ENCODE results near the gene CCDC141.

The CCDC141 gene

DNA sequence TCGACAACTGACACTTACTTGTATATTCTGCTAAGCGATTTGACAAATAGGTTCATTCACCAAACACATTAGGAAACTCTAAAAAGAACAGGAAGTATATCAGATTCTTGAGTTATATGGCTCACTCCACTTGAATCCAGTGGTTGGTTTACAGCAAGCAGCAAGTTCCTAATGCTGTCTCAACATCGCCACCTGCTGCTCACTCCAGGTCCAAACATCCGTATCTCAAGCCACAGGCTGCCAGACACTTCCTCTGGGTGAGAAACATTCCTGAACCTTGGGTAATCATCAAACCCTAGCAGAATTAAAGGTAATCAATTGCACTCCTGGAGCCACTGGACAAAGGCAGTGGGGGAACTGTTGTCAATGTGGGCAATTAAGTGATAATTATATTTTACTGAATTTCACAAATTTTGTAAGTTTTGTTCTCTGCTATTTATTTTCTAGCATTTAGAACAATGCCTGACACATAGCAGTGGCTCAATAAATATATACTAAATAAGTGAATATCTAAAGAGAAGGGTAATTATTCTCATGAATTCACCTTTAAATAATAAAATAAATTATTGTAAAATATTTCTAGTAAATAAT is 135.6 kb downstream of the CCDC141 start:
- in situ Hi-C loops (cut with MboI; ENCODE audit: low sequenced_read_pairs) = no loop called here

DNA sequence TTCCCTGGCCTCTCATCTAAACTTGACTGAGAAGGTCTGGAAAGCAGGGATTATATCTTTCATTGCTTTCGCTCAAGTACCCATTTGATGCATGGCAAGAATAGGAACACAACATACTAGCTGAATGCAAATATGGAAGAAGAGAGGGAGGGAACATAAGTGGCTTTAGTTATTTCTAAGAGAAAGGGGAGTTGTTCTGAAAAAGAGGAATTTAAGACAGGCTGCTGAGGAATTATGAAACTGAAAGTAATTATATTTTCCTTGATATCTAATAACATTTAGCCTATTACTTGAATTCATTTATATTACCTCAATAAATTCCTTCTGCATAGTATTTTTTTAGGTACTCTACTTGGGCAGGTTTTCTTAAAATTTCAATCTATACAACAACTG is 136.9 kb downstream of the CCDC141 start:
- in situ Hi-C loops (cut with MboI; ENCODE audit: low sequenced_read_pairs) = no loop called here

DNA sequence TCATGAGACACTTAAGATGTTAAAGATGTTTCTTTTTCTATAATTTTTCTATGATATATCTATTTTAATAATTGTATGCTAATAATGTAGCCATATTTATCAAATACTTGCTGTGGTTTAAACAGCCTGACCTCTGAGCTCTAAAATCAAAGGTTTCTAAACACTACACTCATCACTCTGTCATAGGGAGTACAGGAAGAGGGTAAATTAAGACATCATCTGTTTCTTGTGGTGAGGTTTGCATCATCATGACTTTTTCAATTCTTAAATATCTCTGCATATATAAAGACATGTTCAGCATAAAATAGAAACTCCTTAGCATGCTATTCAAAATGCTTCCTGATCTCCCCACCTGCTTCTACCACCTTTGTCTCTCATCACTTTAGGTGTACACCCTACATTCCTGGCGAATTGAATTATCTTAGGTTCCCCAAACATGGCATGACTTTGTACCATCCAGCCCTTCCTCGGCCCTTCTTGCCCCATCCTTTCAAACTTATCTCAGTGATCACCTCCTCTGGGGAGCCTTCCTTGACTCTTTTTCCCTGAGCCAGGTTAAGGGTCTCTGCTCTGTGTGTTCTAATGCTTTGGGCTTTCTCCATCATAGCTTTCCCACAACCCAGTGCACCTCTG is 137.4 kb downstream of the CCDC141 start:
- in situ Hi-C loops (cut with MboI; ENCODE audit: low sequenced_read_pairs) = no loop called here

DNA sequence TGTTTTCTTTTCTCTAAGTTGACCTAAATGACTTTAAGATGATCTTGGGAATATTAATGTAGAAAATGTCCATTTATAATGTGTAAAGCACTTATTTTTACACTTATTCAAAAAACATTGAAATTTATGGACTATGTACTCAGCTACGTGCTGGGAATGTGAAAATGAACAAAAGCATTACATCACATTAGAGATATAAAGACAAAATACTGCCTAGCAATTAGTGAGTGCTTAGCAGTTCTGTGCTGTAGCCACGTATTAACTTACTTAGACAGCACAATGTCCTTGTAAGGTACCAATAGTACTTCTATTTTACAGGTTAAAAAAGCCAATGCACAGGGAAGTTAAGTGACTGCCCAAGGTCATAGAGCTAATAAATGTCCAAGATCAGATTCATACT is 138.9 kb downstream of the CCDC141 start:
- in situ Hi-C loops (cut with MboI; ENCODE audit: low sequenced_read_pairs) = no loop called here

DNA sequence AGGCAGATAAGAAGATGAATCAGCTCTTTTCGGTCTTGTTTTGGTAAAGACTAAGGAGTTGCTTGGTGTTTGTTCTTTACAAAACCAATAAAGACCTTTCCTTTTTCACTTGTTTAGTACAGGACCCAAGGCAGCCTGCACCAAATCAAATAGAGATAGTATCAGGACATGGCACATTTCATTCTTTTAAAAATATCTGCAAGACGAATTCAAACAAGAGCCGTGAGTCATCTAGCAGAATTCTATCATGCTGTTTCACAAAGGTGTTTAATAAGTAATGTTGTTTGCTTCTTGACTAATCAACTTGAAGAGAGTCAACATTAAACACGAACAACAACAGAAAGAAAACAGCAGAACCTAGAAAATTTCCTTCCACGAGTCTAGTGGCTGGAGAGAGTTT is 139.9 kb downstream of the CCDC141 start:
- in situ Hi-C loops (cut with MboI; ENCODE audit: low sequenced_read_pairs) = no loop called here

DNA sequence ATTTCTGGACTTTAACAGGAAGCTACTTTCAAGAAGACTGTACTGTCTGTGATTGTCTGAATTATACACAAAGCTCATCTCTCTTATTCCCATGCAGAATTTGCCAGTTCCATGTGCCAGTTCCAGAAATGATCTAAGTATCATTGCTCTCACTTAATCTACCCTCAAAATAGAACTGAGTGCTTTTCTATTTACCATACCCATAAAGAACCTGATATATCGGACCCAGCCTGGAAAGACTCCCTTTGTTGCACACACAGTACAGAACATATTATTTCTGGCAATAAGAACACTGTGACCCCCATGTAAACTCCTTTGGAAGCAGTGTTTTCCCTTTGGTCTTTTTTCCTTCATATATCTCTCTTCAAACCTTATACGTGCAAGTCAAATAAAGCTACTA is 140.4 kb downstream of the CCDC141 start:
- in situ Hi-C loops (cut with MboI; ENCODE audit: low sequenced_read_pairs) = no loop called here

DNA sequence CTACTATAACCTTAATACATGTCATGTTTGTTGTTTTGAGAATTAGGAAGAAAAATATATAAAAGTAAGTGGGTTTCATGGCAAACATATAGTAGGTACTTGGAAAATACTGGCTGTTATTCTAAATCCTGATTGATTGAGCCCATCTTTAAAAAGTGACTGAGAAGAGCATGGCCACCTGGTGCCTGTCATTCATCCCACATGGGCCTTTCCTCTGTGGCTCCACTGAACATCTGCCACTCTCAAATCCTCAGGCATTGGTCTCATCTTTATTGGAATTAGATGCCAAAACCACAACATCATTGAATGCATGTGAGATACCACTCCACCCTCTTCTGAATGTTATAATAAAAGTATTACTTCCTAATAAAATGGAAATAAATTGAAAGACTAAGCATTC is 141.1 kb downstream of the CCDC141 start:
- in situ Hi-C loops (cut with MboI; ENCODE audit: low sequenced_read_pairs) = no loop called here

DNA sequence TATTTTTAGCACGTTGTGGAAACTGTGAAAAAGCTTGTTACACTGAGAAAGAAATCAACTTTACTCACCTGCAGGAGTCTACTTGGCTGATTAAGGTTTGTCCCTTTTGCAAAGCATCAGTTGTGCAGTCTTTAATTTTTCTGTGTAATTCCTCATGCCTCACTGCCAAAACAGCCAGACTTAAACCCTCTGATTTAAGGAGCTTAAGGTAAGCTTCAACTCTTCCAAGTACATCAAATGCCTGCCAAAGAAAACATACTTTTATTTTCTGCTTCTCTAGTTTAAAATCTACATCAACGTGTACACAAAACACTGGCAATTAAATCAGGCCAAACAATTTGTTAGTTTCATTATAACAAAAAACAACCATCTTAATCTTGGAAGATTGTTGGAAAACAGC is 144.7 kb downstream of the CCDC141 start:
- in situ Hi-C loops (cut with MboI; ENCODE audit: low sequenced_read_pairs) = no loop called here

DNA sequence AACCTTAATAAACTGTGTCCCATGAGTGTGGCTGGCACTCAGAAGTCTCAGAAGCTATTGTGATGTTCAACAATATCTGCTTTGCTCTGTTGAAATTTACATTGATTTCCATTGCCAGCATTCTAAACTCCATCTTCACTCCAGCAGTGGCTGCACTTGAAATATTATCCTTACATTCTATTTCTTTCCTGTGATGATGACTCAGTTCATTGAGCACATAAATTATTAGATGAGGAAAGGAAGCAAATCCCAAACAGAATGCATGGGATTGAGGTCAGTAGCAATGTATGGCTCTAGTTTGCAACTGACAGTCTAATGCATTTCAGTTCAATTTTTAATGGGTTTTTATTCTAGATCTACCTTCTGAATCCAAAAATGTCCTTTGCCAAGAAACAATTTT is 150.3 kb downstream of the CCDC141 start:
- in situ Hi-C loops (cut with MboI; ENCODE audit: low sequenced_read_pairs) = no loop called here

DNA sequence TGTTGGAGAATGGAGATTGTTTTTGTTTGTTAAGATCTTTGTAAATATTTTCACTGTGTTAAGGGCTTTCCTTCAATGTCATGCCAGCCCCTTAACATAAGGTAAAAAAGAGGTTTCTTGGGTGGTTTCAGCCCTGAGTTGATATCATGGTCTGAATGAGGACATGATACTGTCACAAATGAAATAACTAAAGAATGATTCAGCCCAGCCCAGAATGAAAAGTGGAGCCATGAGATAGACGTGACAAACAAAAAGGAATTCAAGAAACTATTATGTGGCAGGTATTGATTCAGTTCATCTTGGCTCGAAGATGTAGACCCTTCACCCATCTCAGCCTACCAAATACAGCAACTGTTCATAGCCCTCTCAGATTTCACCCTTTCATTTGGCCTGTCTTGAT is 154.1 kb downstream of the CCDC141 start:
- in situ Hi-C loops (cut with MboI; ENCODE audit: low sequenced_read_pairs) = no loop called here

DNA sequence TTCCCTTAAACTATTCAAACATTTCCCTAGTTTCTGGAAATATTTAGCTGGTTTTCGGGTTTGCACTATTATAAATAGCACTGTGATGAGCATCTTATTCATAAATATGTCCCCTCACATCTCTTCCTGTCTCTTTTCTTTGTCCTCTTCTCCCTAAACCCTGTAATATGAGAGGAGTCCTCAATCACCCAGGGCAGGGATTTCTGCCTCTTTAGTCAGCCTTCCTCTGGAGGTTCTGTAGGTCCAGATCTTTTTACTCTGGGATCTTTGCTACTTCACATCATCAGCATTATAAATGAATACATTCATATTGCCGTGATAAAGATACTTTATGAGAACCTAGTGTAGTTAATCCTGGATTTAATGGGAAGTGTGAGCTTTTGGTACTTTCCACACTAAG is 154.8 kb downstream of the CCDC141 start:
- in situ Hi-C loops (cut with MboI; ENCODE audit: low sequenced_read_pairs) = no loop called here

DNA sequence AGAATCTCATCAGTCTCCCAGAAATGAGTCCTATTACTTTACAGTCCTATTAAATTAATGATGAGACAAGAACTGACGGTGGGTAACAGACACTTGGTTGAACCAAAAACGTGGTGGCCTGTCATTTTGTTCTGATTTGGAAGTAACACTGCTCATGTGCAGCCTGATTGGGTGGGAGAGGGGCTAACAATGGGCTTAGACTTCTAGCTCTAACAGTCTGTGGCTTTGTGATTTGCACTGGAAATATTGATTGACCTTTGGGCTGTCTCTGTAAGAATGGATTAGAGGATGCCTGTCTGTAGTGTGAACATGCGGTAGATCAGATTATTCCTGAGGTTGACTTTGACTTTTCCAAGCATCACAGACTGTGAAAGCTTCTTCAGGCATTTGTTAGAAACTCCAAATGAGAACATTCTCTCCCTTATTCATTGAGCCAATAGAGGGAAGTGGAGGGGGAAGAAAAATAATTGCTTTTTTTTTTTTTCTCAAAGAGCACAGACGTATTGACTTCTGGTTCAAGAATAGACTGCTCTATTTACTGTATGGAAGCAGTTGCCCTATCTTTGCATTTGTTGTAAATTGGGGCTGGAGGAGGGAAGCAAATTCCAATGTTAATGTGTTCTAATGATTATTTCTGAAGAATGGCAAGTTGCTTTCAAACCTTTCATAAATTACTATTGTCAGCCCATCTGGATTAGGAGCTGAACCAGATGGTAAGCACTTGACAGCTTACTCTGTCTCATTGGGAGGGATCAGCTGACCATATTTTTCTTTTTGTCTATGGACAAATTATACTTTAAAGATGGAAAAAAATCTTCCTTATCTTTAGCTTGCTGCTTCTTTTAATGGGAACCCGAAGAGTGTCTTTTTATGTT is 156.9 kb downstream of the CCDC141 start:
- in situ Hi-C loops (cut with MboI; ENCODE audit: low sequenced_read_pairs) = no loop called here

DNA sequence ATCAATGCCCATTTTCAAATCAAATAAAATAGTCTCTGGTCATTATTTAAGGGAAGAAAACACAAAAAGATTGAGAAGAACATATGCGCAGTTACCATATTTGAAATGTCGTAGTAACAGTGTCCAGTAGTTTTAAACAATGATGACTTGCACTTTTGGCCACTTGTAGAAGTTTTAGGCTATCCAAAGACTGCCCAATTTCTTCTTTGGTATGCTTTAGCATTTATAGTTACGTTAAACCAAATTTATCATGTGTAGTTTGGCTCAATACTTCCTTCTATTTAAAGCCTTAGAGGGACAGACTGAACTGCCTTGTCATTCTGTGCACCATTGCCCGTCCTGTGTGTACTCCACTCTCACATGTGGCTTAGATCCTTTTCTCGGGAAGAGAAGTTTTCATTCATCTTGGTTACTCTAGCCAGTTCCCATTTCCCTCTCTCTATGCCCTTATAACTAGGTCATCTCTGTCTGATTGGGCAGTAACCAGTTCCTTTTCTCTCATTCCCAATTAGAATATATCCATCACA is 157.9 kb downstream of the CCDC141 start:
- in situ Hi-C loops (cut with MboI; ENCODE audit: low sequenced_read_pairs) = no loop called here

DNA sequence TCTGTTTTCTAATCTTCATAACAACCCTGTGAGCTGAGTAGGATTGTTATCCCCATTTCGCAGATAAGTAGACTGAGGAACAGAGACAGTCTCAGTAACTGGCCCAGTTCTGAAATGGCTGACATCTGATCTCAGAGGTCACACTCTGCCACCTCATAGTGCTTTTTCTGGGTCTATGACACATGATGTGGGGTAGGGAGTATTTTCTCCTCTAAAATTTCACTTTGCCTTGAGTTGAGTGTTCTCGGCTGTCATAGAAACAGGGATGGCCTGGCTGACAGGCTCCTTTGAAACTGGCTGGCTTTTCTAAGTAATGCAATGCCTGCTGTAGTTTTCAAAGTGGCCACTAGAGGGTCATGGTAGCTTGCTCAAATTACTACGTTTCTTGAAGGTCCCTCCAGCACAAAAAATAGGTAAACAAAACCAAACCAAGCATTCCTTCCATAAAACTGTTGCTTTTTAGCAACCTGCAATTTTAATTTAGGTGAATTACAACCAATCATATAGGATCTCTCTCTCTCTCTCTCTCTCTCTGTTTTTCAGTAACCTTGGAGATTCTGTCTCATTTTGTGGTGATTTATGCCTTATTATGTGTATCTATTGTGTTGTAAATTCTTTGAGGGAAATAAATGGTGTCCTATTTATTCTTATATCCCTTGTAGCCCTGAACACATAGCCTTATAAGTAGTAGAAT is 158.5 kb downstream of the CCDC141 start:
- in situ Hi-C loops (cut with MboI; ENCODE audit: low sequenced_read_pairs) = no loop called here

DNA sequence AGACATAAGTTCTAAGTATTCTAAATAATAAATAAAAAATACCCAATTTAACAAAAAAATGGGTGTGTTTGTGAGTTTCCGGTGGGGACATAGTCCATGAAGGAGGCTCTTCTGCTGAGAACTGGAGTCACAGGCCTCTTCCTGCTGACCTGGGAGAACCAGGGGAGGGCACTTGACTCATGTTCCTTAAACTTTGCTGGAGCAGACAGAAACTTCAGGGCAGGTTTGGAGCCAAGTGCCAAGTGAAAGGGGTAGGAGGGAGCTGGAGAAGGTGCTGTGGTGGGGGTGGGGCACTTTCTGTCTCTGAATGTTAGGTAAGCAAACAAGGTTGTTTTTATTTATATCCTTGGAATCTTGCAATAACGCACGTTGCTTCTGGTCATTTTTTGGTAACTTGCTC is 163.9 kb downstream of the CCDC141 start:
- in situ Hi-C loops (cut with MboI; ENCODE audit: low sequenced_read_pairs) = no loop called here

DNA sequence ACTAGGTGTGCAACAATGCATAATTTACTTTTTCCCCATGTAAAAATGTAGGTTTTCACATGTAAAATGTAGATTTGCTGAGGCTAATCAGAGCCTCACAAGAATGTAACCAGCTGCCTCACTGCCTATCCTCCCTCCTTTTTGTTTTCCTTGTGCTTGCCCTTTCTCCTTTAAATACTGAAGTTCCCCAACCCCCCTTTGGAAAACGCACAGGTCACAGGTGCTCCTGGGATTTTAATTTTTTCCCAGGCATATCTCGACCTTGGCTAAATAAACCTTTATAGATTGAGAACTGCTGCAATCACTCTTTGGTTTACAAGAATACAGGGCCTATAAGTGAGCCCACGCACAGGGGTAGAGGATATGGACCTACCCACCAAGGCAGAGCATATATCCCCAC is 165.5 kb downstream of the CCDC141 start:
- in situ Hi-C loops (cut with MboI; ENCODE audit: low sequenced_read_pairs) = no loop called here

DNA sequence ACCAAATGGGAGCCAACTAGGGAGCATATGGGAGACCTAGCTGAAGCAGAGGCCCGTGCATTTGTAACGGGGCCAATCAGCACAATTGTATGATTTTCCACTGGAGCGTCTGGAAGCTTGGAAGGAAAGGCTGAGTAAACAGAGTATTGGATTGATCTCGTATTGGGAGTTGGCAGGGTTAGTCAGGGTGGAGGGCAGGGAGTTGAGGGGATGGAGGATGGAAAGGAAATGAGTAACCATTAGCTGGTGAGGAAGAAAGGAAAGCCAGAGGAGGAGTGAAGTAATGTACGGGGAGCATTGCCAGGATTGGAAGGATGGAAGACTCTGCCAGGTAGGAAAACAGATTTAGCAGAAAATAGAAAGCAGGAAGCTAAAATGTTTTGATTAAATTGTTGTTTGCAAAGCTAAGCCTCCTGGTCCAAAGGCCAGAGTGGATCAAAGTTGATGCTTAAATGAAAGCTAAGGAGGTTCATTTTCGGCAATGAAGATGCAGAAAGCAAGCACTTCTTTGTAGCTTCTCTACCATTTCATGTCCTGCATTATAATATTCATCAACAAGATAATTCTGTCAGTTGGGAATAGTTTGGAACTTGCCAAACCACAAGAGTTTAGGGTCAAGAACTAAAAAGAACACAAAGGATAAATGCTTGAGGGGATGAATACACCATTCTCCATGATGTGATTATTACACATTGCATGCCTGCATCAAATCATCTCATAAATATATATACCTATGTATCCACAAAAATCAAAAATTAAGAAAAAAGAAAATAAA is 167.1 kb downstream of the CCDC141 start:
- in situ Hi-C loops (cut with MboI; ENCODE audit: low sequenced_read_pairs) = no loop called here

DNA sequence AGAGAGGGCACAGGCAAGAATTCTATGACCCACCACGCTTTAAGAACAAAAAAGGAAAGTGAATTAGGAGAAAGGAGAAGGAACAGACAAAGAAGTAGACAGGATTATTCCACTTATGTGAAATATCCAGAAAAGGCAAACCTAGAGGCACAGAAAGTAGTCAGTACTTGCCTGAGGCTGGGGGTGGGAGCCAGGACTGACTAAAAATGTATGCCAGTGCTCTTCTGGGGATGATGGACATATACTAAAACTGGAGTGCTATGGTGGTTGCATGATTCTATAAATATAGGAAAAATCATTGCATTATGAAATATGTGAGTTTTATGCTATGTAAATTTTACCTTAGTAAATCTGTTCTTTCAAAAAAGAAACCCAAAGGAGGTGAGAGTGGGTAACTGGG is 168.9 kb downstream of the CCDC141 start:
- in situ Hi-C loops (cut with MboI; ENCODE audit: low sequenced_read_pairs) = no loop called here

DNA sequence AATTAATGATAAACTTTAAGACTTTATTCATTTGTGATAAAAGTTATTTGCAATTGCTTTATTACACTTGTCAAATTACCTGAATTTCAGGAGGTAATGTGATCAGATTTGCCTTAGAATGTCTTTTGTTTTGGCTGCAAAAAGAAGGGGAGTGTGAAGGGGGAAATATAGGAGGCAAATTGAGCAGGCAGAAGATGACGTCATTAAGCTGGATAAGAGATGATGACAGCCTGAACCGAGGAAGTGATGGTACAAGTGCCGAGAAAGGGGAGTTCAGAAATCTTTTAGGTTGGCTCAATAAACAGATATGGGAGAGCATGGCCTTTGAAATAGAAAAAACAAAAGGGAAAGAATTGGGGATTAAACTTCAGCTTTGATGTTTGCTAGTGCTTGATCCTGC is 169.7 kb downstream of the CCDC141 start:
- in situ Hi-C loops (cut with MboI; ENCODE audit: low sequenced_read_pairs) = no loop called here

DNA sequence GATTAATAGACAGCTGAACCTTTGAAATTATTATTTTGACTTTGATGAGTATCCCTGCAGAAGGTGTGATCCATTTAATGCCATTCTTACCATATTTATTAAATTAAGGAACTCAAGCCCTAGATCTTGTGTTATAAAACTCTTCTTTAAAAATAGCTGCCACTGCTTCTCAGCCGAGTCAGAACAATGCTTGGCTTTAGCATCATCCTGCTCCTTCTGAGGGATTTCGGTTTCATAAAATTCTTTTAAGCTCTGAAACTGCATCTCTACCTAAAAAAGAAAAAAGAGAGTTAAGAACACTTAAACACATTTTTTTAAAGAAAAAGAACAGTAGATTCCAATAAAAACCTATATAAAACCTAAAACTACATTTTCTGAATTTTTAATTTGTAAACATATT is 172.1 kb downstream of the CCDC141 start:
- in situ Hi-C loops (cut with MboI; ENCODE audit: low sequenced_read_pairs) = no loop called here

Data from HL-60/S4 treated with phorbol 12-myristate 13-acetate at 8.2 ng/mL for 4 days and 3 days (cell line).